HCEC 1CT (cell line): Measurements from ENCODE around the gene APCDD1.
A peak's percentile ranks its signal among the peaks of the same experiment; 100 is the strongest.

ENCODE experiments used
- DNase-seq: peaks from one replicate; pipeline ENCODE4 v3.0.0-alpha.2; 2017

Gene APCDD1

GRCh38 chr18:10432781-10433180 is 21.7 kb upstream of the APCDD1 start:
- no peak for DNase-seq

- no peak for DNase-seq
These were observed 18.3 kb upstream of the APCDD1 start for GRCh38 chr18:10436160-10436559.

- DNase-seq = no peak
These were observed 16.6 kb upstream of the APCDD1 start for GRCh38 chr18:10437837-10438236.

GRCh38 chr18:10439898-10440297 is 14.5 kb upstream of the APCDD1 start:
- DNase-seq = no peak

- DNase-seq = no peak
These were observed 13.6 kb upstream of the APCDD1 start for GRCh38 chr18:10440884-10441283.

GRCh38 chr18:10441472-10441871 is 13.0 kb upstream of the APCDD1 start:
- DNase-seq = no peak

- DNase-seq = peak; percentile 26
These were observed 11.9 kb upstream of the APCDD1 start for GRCh38 chr18:10442551-10442971.

- DNase-seq = no peak
These were observed 11.4 kb upstream of the APCDD1 start for GRCh38 chr18:10443001-10443400.

GRCh38 chr18:10444314-10445006 is 10.0 kb upstream of the APCDD1 start:
- DNase-seq = no peak

- no peak for DNase-seq
These were observed 5.0 kb upstream of the APCDD1 start for GRCh38 chr18:10449396-10449795.

GRCh38 chr18:10450986-10451385 is 3.4 kb upstream of the APCDD1 start:
- no peak for DNase-seq

GRCh38 chr18:10453261-10453805 is 1.1 kb upstream of the APCDD1 start:
- DNase-seq = no peak

- no peak for DNase-seq
These were observed 484 bp downstream of the APCDD1 start for GRCh38 chr18:10454681-10455557.

GRCh38 chr18:10455726-10456453 is 1.5 kb downstream of the APCDD1 start:
- DNase-seq = no peak

GRCh38 chr18:10456718-10457117 is 2.3 kb downstream of the APCDD1 start:
- no peak for DNase-seq

- DNase-seq = no peak
These were observed 2.7 kb downstream of the APCDD1 start for GRCh38 chr18:10457128-10457527.

- no peak for DNase-seq
These were observed 3.3 kb downstream of the APCDD1 start for GRCh38 chr18:10457767-10458166.

- DNase-seq = no peak
These were observed 4.3 kb downstream of the APCDD1 start for GRCh38 chr18:10458691-10459090.

- no peak for DNase-seq
These were observed 5.2 kb downstream of the APCDD1 start for GRCh38 chr18:10459587-10459986.

GRCh38 chr18:10460414-10461018 is 6.1 kb downstream of the APCDD1 start:
- no peak for DNase-seq

- no peak for DNase-seq
These were observed 7.6 kb downstream of the APCDD1 start for GRCh38 chr18:10461989-10462388.

GRCh38 chr18:10462597-10462996 is 8.2 kb downstream of the APCDD1 start:
- no peak for DNase-seq

- DNase-seq = no peak
These were observed 8.7 kb downstream of the APCDD1 start for GRCh38 chr18:10463096-10463495.
